SW 1271 (cell line): ENCODE data around the gene EXOC3L1.

Source experiments
- DNase-seq, 2 experiments: peaks; one replicate each; lab custom pipeline; 2025; lab: John Stamatoyannopoulos, UW

The EXOC3L1 gene

GRCh38 chr16:67180166-67180565 lies 9.8 kb downstream of the EXOC3L1 start:
- no peak for DNase-seq

- DNase-seq: no peak
These were observed 10.4 kb downstream of the EXOC3L1 start for GRCh38 chr16:67179421-67180080.

- DNase-seq: peak in 1 of 2 experiments; percentile 27
These were observed 11.9 kb downstream of the EXOC3L1 start for GRCh38 chr16:67177743-67178699.

GRCh38 chr16:67176662-67177061 lies 13.3 kb downstream of the EXOC3L1 start:
- DNase-seq: no peak

- DNase-seq: no peak
These were observed 15.2 kb downstream of the EXOC3L1 start for GRCh38 chr16:67174706-67175231.

- DNase-seq: peak; percentile 72 to 88
These were observed 15.9 kb downstream of the EXOC3L1 start for GRCh38 chr16:67173808-67174705.

- DNase-seq: no peak
These were observed 16.6 kb downstream of the EXOC3L1 start for GRCh38 chr16:67173323-67173722.

- DNase-seq: peak; percentile 68 to 82
These were observed 18.8 kb downstream of the EXOC3L1 start for GRCh38 chr16:67170949-67171649.

GRCh38 chr16:67170168-67170948 lies 19.6 kb downstream of the EXOC3L1 start, which contains the start of gene NOL3:
Gene NOL3 (plus strand): TSS chr16:67170538.
- peak; percentile 68 to 84 for DNase-seq

GRCh38 chr16:67169642-67170167 lies 20.2 kb downstream of the EXOC3L1 start:
- peak in 1 of 2 experiments; percentile 13 for DNase-seq

GRCh38 chr16:67169011-67169451 lies 20.9 kb downstream of the EXOC3L1 start:
- DNase-seq: no peak

- DNase-seq: no peak
These were observed 22.3 kb downstream of the EXOC3L1 start for GRCh38 chr16:67167588-67167987.

- DNase-seq: no peak
These were observed 23.3 kb downstream of the EXOC3L1 start for GRCh38 chr16:67166598-67167168.

- no peak for DNase-seq
These were observed 23.8 kb downstream of the EXOC3L1 start for GRCh38 chr16:67166110-67166547.

GRCh38 chr16:67165121-67166078 lies 24.5 kb downstream of the EXOC3L1 start:
- no peak for DNase-seq

GRCh38 chr16:67164599-67165061 lies 25.3 kb downstream of the EXOC3L1 start, which contains the start of gene HSF4:
Gene HSF4 (plus strand): TSS chr16:67164745. CDS start chr16:67164812, 67 bp downstream.
- no peak for DNase-seq

GRCh38 chr16:67163999-67164558 lies 25.9 kb downstream of the EXOC3L1 start:
- DNase-seq: no peak
